GM19023 (cell line): ENCODE results near the gene TMEM202.
"Not testable (repeated sequence)": the region's sequence is repeated elsewhere in the genome, so short reads cannot be mapped to it uniquely, and the experiment has no call there.

Experiments used
- ATAC-seq: cut with Tn5 transposase; IDR thresholded peaks from one replicate; pipeline ENCODE4 v1.9.1; 2021; ENCODE audit warnings: mild to moderate bottlenecking, moderate library complexity; ENCODE audit not compliant: unreplicated experiment

The TMEM202 gene

GRCh38 chr15:72397796-72398588, at the start of gene TMEM202:
TSS of gene TMEM202 (plus strand) at chr15:72398305. CDS start at chr15:72398327, 22 bp downstream.
- ATAC-seq, result no peak

GRCh38 chr15:72353266-72353665, 44.8 kb upstream of the TMEM202 start:
- no peak for ATAC-seq

GRCh38 chr15:72354496-72354895, 43.6 kb upstream of the TMEM202 start:
- ATAC-seq, result no peak

- ATAC-seq, result no peak
These were observed 40.0 kb upstream of the TMEM202 start for GRCh38 chr15:72358121-72358520.

GRCh38 chr15:72358650-72359171, 39.4 kb upstream of the TMEM202 start:
- ATAC-seq, result no peak

- no peak for ATAC-seq
These were observed 36.9 kb upstream of the TMEM202 start for GRCh38 chr15:72361176-72361575.

GRCh38 chr15:72365844-72366243, 32.3 kb upstream of the TMEM202 start:
- no peak for ATAC-seq

GRCh38 chr15:72368325-72368724, 29.8 kb upstream of the TMEM202 start:
- ATAC-seq, result no peak

- ATAC-seq, result no peak
These were observed 29.2 kb upstream of the TMEM202 start for GRCh38 chr15:72368899-72369298.

GRCh38 chr15:72369964-72370363, 28.1 kb upstream of the TMEM202 start:
- ATAC-seq, result no peak

GRCh38 chr15:72372361-72372760, 25.7 kb upstream of the TMEM202 start:
- no peak for ATAC-seq

GRCh38 chr15:72375501-72375845, 22.6 kb upstream of the TMEM202 start:
- ATAC-seq, result peak; percentile 41

- ATAC-seq, result peak; percentile 87
These were observed 22.1 kb upstream of the TMEM202 start, which contains the start of gene HEXA for GRCh38 chr15:72375846-72376581. TSS of gene HEXA (minus strand) at chr15:72376014. CDS start at chr15:72375972, 42 bp downstream.

- no peak for ATAC-seq
These were observed 20.8 kb upstream of the TMEM202 start for GRCh38 chr15:72377331-72377730.

- not testable (repeated sequence) for ATAC-seq
These were observed 19.0 kb upstream of the TMEM202 start for GRCh38 chr15:72379106-72379505.

GRCh38 chr15:72379856-72380430, 18.2 kb upstream of the TMEM202 start:
- ATAC-seq, result no peak

GRCh38 chr15:72380743-72381142, 17.4 kb upstream of the TMEM202 start:
- ATAC-seq, result no peak

GRCh38 chr15:72382146-72382545, 16.0 kb upstream of the TMEM202 start:
- no peak for ATAC-seq

GRCh38 chr15:72387741-72388140, 10.4 kb upstream of the TMEM202 start:
- no peak for ATAC-seq

GRCh38 chr15:72389231-72389630, 8.9 kb upstream of the TMEM202 start:
- ATAC-seq, result no peak

GRCh38 chr15:72396331-72396730, 1.8 kb upstream of the TMEM202 start:
- ATAC-seq, result not testable (repeated sequence)

- ATAC-seq, result no peak
These were observed 543 bp downstream of the TMEM202 start for GRCh38 chr15:72398648-72399047.
